Glomerular visceral epithelial cell (primary cell): Measurements from ENCODE around the gene RNF217.

ENCODE experiments used
- DNase-seq: peaks from one replicate; pipeline ENCODE4 v3.0.0-alpha.2; 2016; ENCODE audit errors: extremely low spot score

Gene RNF217

GRCh38 chr6:124989136-124989983 is 27.1 kb downstream of the RNF217 start:
- no peak for DNase-seq

GRCh38 chr6:124990988-124991387 is 28.8 kb downstream of the RNF217 start:
- DNase-seq: no peak

GRCh38 chr6:124991764-124992295 is 29.6 kb downstream of the RNF217 start:
- no peak for DNase-seq

GRCh38 chr6:124993327-124993726 is 31.1 kb downstream of the RNF217 start:
- no peak for DNase-seq

- no peak for DNase-seq
Measured at GRCh38 chr6:124994648-124995047, 32.4 kb downstream of the RNF217 start.

GRCh38 chr6:124995131-124995530 is 32.9 kb downstream of the RNF217 start:
- no peak for DNase-seq

- no peak for DNase-seq
Measured at GRCh38 chr6:124995645-124996325, 33.5 kb downstream of the RNF217 start.

- no peak for DNase-seq
Measured at GRCh38 chr6:124996411-124996810, 34.2 kb downstream of the RNF217 start.

- no peak for DNase-seq
Measured at GRCh38 chr6:124997196-124997875, 35.1 kb downstream of the RNF217 start.

GRCh38 chr6:124999105-124999764 is 37.0 kb downstream of the RNF217 start:
- peak; percentile 42 for DNase-seq

GRCh38 chr6:125001684-125002405 is 39.6 kb downstream of the RNF217 start:
- DNase-seq: peak; percentile 59

GRCh38 chr6:125002406-125002741 is 40.1 kb downstream of the RNF217 start:
- DNase-seq: no peak

- DNase-seq: no peak
Measured at GRCh38 chr6:125003070-125003469, 40.8 kb downstream of the RNF217 start.

GRCh38 chr6:125004198-125004597 is 42.0 kb downstream of the RNF217 start:
- DNase-seq: peak; percentile 69

GRCh38 chr6:125004797-125005595 is 42.8 kb downstream of the RNF217 start:
- no peak for DNase-seq

GRCh38 chr6:125008261-125008703 is 46.0 kb downstream of the RNF217 start:
- DNase-seq: peak; percentile 92

- DNase-seq: no peak
Measured at GRCh38 chr6:125008957-125009356, 46.7 kb downstream of the RNF217 start.

GRCh38 chr6:125009578-125009977 is 47.3 kb downstream of the RNF217 start:
- no peak for DNase-seq

GRCh38 chr6:125013938-125014660 is 51.9 kb downstream of the RNF217 start:
- no peak for DNase-seq

- no peak for DNase-seq
Measured at GRCh38 chr6:125014661-125014957, 52.4 kb downstream of the RNF217 start.
